HG02623 (cell line): ENCODE measurements around the gene RECK.
"Not testable (repeated sequence)": the region's sequence is repeated elsewhere in the genome, so short reads cannot be mapped to it uniquely, and the experiment has no call there.

Experiments
- ATAC-seq: cut with Tn5 transposase; IDR thresholded peaks from one replicate; pipeline ENCODE4 v1.9.1; 2021; ENCODE audit warnings: moderate library complexity; ENCODE audit not compliant: unreplicated experiment

Gene RECK

DNA sequence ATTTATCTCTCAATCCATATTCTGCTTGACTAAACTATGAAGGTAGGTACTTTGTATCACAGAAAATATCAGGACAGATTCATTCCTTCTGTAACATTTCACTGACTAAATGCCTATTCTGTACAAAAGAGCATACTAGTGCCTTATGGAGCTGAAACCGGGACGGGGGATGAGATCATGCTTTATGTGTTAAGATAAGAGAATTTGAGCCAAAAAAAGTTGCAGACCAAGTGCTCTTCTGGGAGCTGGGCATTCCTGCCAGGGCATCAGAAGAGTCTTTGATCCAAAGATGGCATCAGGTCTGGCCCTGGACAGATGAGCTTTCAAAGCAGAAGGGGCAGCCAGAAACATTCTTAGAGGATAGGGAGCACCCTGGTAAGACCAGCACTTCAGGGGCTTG is 72.4 kb downstream of the RECK start:
- ATAC-seq: no peak

DNA sequence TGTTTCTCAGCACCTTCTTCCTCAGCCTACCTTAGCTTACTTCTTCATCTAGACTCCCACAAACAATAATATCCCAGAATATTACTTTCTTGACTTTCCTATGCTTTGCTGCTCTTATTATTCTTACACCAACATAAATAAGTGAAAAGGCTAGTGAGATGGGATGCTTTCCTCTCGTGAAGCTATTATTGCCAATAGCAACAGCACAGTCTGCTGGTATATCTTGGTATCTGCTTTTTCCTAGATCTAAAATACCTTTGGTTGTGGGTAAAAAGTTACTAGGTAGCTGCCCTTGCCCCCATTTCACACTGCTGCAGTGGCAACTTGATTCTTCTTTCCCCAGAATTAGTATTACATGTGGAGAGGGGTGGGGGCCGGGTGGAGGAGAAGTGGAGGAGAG is 73.7 kb downstream of the RECK start:
- ATAC-seq: no peak

DNA sequence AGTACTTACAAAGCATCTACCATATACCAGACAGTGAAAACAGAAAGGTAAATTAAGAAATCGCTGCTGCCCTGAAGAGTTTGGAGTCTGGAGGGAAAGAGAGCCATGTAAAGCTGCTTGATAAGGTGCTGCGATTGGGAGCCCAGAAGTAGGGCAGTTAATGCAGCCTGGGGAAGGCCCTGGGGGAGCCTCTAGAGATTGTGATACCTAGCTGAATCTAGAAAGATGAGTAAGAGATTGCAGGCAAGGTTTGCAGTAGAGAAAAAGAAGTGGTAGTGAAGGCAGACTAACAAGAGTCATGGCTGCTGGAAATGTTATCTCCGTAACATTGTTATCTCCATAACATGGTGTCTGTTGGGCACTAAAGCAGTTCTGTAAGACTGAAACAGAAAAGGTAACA is 75.8 kb downstream of the RECK start:
- ATAC-seq: no peak

DNA sequence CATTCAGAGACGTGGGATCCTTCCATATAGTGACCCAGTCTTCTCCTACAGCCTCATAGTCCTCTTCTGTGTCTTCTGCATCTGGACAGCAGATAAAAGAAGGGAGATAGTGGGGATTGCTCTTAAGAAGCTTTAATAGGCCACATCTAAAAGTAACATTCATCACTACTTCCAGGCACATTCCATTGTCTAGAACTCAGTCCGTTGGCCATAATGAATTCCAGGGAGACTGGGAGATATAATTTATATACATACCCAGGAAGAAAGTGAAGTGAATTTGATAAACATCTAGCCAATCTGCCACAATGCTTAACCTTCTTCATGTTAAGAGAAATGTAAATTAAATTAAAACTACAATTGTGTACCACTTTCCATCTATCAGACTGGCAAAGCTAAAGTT is 77.3 kb downstream of the RECK start:
- ATAC-seq: no peak

DNA sequence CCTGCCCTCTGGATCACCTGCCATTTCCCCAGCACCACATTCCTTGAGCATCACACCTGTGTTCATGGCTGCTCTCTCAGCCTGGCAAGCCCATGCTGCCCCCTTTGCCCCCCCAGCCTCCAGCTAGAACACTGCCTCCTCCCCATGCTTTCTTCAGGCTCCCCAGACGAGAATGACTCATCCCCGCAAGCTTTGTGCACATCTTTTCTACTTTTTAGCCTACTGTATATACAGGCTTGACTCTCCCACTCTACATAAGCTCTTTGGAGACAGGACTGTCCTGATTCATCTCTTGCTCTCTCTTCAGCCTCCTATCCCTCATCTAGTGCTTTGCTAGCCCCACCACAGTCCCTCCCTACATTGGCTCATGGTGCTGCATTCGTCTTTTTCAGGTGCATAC is 79.9 kb downstream of the RECK start:
- no peak for ATAC-seq

DNA sequence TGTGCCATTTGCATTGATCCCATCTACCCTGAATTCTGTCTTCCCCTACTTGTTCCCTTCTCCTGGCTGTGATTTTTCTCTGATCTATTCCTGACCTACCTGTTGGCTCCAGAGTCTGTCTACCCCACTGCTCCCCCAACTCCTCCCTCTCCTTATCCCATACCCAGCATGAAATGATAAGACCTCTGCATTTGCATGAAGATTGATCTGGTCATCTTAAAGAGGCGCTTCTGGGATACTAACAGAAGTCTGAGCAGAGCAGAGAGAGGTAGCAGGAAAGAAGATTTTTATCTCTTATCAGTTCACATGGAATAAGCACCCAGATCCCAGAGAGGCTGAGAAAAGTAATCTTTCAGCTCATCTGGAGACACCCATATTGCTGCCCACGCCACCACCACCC is 81.5 kb downstream of the RECK start:
- ATAC-seq: no peak

DNA sequence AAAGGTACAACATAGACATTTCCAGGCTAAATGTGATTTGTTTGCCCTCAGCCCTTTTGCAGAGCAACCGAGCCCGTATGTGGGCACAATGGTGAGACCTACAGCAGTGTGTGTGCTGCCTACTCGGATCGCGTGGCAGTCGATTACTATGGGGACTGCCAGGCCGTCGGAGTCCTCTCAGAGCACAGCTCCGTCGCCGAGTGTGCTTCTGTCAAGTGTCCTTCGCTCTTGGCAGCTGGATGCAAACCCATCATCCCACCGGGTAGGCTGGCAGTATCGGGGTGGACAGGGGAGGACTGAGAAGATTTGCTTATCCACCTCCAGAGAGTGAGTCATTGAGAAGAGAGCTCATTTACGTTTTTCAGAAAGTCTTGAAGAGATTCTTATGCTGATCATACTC is 82.0 kb downstream of the RECK start:
- ATAC-seq: no peak

DNA sequence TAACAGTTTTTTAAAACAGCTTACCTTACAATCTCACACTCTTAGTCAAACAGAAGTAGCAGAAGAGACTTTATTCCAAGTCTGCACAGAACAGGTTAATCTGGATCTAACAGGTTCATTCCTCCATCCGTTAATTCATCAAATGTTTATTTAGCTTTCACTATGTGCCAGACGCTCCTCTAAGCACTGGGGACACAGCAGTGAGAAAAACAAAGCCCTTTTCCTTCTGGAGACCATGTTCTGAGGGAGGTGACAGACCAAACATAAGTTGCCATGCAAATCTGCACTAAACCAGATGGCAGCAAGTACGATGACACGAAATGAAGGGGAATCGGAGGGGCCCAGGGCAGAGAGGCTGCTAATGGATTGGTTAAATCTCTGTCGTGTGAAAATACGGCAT is 82.8 kb downstream of the RECK start:
- ATAC-seq: no peak

DNA sequence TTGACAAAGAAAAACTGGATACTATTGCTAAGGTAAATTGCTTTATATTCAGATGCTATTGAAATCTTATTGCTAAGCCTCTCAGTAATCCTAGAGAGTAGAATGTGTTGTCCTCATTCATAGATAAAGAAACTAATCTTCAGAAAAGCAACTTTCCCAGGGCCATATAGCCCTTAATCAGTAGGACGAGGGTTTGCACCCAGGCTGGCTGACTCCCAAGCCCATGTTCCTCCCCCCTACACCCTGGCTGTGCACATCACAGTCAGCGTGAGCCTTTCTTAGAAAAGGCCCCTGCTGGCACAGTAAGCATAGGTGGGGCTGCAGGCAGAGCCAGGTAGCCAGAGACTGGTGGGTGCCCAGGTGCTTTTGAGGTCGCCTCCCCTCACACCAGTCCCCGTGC is 84.0 kb downstream of the RECK start:
- ATAC-seq: no peak

DNA sequence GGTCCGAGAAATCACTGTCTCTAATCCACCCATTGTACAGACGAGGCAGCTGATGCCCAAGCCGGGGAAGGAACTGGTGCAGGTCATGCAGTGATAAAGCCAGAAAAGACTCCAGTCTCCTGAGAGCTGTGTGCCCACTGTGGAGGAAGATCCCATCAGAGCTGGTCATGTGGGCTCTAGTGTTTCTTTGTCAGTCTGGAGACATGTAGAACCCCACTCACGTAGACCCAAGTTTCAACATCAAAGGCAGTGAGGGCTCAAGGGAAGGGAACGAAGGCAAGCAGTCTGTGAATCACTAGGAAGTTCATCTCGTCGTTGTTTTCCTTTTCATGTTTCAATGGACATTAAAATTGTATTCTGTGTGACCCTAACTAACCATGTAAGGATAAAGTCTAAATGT is 85.3 kb downstream of the RECK start:
- no peak for ATAC-seq

DNA sequence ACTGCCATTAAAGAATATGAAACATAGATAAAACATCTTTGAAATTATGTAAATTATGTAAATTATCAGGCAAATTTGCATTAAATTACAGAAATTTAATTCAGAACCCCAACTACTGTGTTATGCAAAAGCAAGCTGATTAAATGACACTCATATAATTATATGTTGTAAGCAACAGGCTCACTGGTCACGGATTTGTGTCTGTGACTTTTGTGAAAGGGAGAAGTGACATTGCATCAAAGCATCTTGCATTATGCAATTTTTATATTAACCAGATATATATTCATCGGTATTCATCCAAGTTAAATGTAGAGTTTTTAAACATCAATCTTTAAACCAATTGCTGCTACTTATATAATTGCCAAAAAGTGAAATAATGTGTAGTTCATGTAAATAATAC is 86.8 kb downstream of the RECK start:
- no peak for ATAC-seq

DNA sequence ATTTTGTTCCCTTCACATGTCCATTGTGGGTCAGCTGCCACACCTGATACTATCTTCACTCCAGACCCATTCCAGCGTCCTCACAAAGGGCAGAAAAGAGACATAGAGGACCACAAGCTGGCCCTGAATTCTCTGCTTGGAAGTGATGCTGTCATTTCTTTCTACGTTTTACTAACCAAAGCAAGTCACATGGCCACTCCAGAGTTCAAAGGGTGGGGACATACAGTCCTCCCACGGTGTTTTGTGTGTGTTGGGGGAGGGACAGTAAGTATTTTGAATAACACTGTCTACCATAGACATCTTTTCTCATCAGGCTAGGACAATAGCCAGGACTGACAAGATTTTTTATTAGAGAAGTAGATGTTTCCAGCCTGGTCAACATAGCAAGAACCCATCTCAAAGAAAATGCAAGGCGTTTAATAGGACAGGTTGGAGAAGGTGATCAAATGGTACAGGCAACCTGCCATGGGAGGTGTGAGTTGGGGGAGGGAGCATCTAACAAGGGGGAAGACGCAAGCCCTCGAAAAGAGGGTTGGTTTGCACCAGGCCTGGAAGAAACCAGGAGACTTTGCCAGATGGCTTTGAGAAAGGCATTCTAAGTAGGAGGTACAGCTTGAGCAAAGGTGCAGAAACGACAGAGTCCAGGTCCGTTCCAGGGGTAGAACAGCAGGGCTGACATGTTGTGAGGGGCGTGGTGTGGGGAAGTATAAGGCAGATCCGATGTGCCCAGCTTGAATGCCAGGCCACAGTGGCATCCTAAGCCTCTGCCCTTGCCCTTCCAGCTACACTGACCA is 88.5 kb downstream of the RECK start:
- ATAC-seq: no peak

DNA sequence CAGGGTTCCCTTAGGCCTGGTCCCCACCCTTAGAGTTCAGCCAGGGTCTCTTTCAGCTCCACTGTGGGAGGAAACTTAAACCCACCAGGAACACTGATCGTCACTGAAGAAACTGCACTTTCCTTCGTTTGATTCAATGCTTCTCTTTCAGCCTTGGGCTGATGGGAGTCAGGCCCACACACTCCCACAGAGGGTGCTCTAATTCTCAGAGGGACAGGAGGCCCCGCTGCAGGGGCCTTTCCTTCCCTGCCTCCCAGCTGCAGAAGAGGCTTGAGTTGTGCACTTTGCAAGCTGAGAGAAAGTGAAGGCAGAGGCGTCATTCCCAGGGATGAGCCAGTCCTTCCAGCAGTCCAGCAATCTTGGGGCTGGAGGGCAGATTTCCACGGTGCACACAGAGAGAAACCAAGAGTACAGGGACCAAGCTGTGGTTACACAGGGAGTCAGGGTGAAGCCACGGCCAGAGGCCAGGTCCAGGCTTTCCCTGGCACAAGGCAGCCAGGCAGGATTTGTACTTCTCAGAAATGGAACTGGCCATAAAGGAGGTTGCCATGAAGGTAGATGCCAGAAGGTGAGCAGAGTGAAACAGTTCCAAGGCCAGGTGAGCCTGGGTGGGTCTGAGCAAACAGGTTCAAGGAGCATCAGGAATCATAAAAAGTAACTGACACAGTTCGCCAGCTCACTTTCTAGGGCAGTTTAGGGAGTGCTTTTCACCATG is 89.5 kb downstream of the RECK start:
- ATAC-seq: no peak

DNA sequence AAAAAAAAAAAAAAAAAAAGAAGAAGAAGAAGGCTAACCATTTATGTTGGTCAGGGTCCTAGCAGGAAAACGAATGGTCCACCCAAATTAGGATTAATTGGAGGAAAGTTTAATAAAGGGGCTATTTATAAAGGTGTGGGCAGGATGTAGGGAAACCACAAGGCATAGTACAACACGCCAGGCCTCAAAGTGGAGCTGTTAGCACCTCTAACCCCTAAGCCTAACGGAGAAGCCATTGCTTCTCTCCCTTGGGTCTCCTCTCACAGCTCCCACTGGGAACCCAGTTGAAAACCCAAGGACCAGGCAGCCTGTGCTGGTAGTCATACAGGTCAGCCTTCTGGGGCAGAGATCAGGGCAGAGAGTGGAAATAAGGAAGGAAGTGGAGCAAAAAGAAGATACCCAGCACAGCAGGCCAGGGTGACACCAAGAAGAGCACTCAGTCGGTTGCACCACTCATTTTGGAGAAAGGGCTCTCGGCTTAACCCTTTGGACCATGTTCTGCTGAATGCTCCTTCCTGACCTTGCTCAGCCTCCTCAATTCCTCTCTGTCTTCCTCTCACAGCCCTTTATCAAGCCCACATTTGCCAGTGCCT is 91.0 kb downstream of the RECK start:
- ATAC-seq: no peak

DNA sequence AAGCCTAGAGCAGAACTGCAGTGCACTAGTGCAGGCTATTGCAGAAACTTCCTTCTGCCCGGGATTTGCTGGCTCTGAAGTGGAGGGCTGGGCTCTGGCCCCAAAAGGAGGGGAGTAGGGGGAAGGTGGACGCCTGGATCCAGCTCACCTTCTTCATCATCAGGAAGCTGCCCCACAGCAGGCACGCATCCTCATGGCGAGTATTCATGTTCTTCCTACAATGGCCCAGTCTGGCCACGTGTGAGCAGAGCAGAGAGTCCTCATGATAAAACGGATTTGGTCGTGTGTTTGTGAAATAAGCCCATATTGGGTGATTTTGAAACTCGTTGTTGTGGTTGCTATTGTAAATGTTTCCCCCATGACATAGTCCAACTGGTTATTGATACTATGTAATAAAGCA is 91.6 kb downstream of the RECK start:
- ATAC-seq: no peak

DNA sequence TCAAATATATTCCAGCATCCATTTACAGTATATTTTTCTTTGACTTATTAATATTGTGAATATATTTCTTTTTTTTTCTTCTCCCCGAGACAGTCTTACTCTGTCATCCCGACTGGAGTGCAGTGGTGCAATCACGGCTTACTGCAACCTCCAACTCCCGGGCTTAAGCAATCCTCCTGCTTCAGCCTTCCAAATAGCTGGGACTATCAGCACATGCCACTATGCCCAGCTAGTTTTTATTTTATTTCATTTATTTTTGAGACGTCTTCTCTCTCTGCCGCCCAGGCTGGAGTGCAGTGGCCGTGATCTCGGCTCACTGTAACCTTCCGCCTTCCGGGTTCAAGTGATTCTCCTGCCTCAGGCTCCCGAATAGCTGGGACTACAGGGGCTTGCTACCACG is 92.4 kb downstream of the RECK start:
- no peak for ATAC-seq

DNA sequence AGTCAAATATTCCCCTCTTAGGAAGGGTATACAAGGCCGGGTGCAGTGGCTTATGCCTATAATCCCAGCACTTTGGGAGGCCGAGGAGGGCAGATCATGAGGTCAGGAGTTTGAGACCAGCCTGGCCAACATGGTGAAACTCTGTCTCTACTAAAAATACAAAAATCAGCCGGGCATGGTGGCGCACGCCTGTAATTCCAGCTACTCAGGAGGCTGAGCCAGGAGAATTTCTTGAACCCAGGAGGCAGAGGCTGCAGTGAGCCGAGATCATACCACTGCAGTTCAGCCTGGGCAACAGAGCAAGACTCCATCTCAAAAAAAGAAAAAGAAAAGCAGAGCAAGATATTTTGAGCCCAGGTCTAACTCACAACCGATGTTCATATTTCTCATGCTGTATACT is 95.0 kb downstream of the RECK start:
- ATAC-seq: not testable (repeated sequence)

DNA sequence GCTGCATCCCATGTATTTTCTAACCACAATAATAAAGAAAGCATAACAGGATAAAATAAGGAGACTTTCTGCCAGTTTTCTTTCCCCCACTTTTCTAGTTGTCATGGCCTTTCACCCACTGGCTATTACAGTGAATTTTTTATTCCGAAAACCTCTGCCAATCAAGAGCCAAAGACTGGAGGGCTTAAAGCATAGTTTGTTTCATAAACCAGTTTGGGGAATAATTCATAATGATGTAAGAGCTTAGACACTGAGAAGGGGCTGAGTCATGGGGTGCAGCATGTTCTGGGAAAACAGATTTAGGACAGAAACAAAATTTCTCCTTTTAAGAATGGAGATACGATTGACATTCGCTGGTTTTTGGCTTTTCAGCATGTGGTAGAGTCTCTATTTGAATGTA is 95.4 kb downstream of the RECK start:
- ATAC-seq: no peak

DNA sequence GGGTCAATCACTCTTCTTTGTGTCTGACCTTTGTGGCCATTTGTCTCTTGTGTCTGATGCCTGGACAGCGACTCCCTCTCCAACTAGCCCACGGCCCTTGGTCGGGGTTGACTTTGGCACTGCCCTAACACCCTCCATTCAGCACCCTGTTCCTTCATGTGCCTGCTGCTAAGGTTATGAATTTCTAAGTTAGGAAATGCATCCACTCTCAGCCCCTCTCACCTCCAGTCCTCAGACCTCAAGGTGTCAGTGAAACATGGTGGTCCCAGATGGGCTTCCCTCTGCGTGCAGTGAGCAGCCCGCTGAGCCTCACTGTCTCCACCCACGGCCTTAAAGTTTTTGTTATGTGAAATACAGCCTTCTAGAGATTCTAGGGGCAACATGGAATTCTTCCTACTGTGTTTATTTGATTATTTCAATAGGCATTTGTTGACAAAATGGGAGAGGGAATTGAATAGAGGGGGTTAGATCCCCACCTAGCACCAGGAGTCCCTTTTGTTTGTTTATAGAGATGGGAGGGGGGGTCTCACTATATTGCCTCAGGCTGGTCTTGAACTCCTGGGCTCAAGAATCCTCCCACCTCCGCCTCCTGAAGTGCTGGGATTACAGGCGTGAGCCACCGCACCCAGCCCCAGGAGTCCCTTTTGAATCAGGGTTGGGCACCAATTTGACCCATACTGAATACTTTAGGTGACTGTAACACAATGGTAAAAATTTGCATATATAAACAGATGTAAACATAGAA is 98.2 kb downstream of the RECK start:
- ATAC-seq: no peak

DNA sequence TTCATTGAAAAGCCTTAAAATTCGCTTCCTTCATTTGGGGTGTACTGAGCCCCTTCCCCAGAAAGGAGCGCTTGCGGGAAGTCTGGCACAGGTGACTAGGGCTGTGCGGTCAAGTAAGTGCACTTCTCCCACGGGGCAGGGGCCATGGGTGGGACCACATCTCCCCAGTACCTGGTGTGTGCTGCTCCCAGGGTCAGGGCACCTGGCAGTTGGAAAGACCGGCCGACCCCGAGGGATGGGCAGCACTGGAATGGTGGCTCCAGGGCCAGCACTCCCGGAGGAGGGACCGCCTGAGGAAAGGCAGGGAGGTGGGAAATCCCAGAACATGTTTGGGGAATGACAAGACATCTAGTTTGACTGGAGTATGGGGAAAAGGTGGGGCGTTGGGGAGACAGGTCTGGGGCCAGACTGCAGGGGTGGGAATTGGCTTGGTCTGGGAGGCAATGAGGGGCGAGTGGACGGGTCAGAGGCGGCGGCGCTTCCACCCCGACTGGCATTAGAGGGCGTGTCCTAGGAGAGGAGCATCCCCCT is 99.1 kb downstream of the RECK start:
- ATAC-seq: no peak

DNA sequence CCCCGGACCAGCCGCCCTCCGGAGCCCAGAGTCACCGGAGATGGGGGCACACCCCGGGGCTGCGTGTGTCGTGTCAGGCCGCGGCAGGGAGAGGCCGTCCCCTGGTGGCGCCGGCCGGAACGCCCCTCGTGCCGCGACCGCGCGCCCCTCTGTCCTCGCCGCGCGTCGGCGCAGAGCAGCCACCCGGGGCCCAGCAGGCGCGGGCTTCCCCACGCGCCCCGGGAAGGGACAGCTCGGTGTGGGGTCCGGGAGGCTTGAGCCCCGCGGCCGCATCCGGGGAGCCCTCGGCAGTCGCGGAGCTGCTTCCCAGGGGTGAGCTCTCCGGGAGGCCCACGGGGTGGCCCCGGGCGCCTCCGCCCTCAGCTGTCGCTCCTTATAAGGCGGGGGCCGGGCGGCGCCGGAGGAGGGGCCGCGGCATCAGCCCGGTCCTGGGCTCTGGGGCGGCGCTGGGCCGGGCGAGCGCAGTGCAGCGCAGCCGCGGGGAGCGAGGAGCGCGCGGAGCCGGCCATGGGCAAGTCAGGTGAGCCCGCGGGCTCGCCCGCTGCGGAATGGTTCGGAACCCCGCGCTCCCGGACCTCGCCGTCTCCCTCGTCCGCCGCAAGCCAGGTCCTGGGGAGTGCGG is 99.7 kb downstream of the RECK start, which contains the start of gene GLIPR2:
GLIPR2 (plus strand) TSS at position 462 of the 622 bp plus-strand sequence; CDS start at position 508, 46 bp downstream.
- peak; percentile 91 for ATAC-seq
